ENCODE measurements around the gene PEPD.

- TF ChIP-seq CTCF (IDR thresholded peaks at IDR 0.05; ENCODE audit: extremely low read depth in 1 of 2, insufficient read depth in 1 of 2, low read depth in 1 of 2, low read length in 2 of 2) (no peak), EZH2 (IDR thresholded peaks at IDR 0.05; ENCODE audit: borderline replicate concordance, low read depth, low read length, severe bottlenecking) (no peak)
Measured at GRCh38 chr19:33422369-33423180, 99.0 kb downstream of the PEPD start.
